B cell (primary cell): ENCODE data around the gene BPIFB2.

ENCODE experiments used
- CTCF ChIP-seq: fragments of 200-600 bp; IDR thresholded peaks from one replicate; pipeline ENCODE4 v1.8.0; 2022; ENCODE audit warnings: antibody characterized with exemption, mild to moderate bottlenecking
- EZH2 ChIP-seq: IDR thresholded peaks from 2 replicates; pipeline ENCODE4 v1.6.1; 2012; ENCODE audit warnings: borderline replicate concordance, low read depth, mild to moderate bottlenecking, moderate library complexity, low read length; ENCODE audit not compliant: insufficient read depth, poor library complexity, severe bottlenecking

GRCh38 chr20:33006776-33007375 is 628 bp upstream of the BPIFB2 start:
- TF ChIP-seq CTCF (no peak), EZH2 (no peak)
